A549 (cell line): Measurements from ENCODE around the gene HMGCL. TPM values are rescaled to one million over a fixed set of nuclear protein-coding genes. Genes with fewer than 3 reads are reported as not detected.

Source experiments
- ATAC-seq, 2 experiments: fragments of 200-7000 bp in 1 of 2; fragments of >200 bp in 1 of 2; cut with Nextera tagmentation in 1 of 2; cut with Tn5 transposase in 1 of 2; 3 replicates each; pipeline versions ENCODE4 v1.8.0 to v1.9.1; 2018 to 2020; ENCODE audit warnings: mild to moderate bottlenecking in 1 of 2, moderate library complexity in 1 of 2
- CTCF ChIA-PET: fragments of 300-600 bp; sonication (Branson Sonifier 250); formaldehyde crosslinking; extraction: SDS; loops from one replicate; lab custom pipeline; 2021; ENCODE audit warnings: antibody characterized with exemption, inconsistent platforms; lab: Yijun Ruan, JAX
- POLR2A ChIA-PET: fragments of 350-600 bp; formaldehyde crosslinking; extraction: SDS; loops from one replicate; lab custom pipeline; 2021; ENCODE audit warnings: antibody characterized with exemption, inconsistent platforms; lab: Yijun Ruan, JAX
- DNase-seq, 2 experiments: peaks; one replicate each; pipeline versions ENCODE4 v3.0.0 to v3.0.0-alpha.2; 2011 to 2016; ENCODE audit warnings: low read depth in 1 of 2, low spot score in 1 of 2
- FAIRE-seq: peaks from 2 replicates; lab custom pipeline; 2011; peaks lifted over from hg19 to GRCh38; lab: Jason Lieb, UNC
- H3K27ac ChIP-seq, 2 experiments: fragments of >200 bp; sonication (Bioruptor Twin); formaldehyde crosslinking; 3 replicates each; pipeline ENCODE4 v1.5.1; 2016 to 2017
- H3K4me1 ChIP-seq: fragments of >200 bp; sonication (Bioruptor Twin); formaldehyde crosslinking; 3 replicates; pipeline ENCODE4 v1.6.1; 2016
- H3K4me2 ChIP-seq: fragments of >200 bp; sonication (Bioruptor Twin); formaldehyde crosslinking; 3 replicates; pipeline ENCODE4 v1.6.1; 2016
- H3K4me3 ChIP-seq: fragments of >200 bp; sonication (Bioruptor Twin); formaldehyde crosslinking; 3 replicates; pipeline ENCODE4 v1.5.1; 2016
- H3K9me3 ChIP-seq: fragments of >200 bp; sonication (Bioruptor Twin); formaldehyde crosslinking; 3 replicates; pipeline ENCODE4 v1.6.1; 2016
- ATOH8 ChIP-seq: fragments of 250-450 bp; sonication (Bioruptor Pico); IDR thresholded peaks from 2 replicates; pipeline ENCODE4 v1.5.0; 2020; ENCODE audit warnings: low read depth, mild to moderate bottlenecking, moderate library complexity
- BCL3 ChIP-seq: fragments of >200 bp; sonication (Bioruptor Twin); formaldehyde crosslinking; IDR thresholded peaks from 3 replicates; pipeline ENCODE4 v1.6.1; 2016
- CBX8 ChIP-seq: fragments of 200-600 bp; sonication (generic); IDR thresholded peaks from 2 replicates; pipeline ENCODE4 v1.6.1; 2016
- CTCF ChIP-seq: fragments of >200 bp; sonication (Bioruptor Twin); formaldehyde crosslinking; IDR thresholded peaks from 3 replicates; pipeline ENCODE4 v1.5.1; 2016
- E2F6 ChIP-seq: IDR thresholded peaks from 2 replicates; pipeline ENCODE4 v1.6.1; 2012; ENCODE audit warnings: low read depth, borderline replicate concordance
- EHMT2 ChIP-seq: fragments of 200-600 bp; sonication (generic); IDR thresholded peaks from 2 replicates; pipeline ENCODE4 v1.6.1; 2016; ENCODE audit warnings: antibody characterized with exemption, low read depth, mild to moderate bottlenecking, moderate library complexity
- EP300 ChIP-seq, 2 experiments: fragments of >200 bp; sonication (Bioruptor Twin); formaldehyde crosslinking; IDR thresholded peaks; 2 replicates in 1 of 2; 3 replicates in 1 of 2; pipeline ENCODE4 v1.6.1; 2016 to 2017
- FOSL2 ChIP-seq, 2 experiments: fragments of 450-650 bp in 1 of 2; fragments of >200 bp in 1 of 2; sonication (Bioruptor Twin) in 1 of 2; formaldehyde crosslinking; IDR thresholded peaks; 2 replicates each; pipeline versions ENCODE4 v1.5.0 to v1.6.1; 2016 to 2020; ENCODE audit warnings: mild to moderate bottlenecking in 1 of 2, moderate library complexity in 1 of 2
- HDAC2 ChIP-seq: fragments of 200-600 bp; sonication (generic); IDR thresholded peaks from 2 replicates; pipeline ENCODE4 v1.6.1; 2016
- HOXB13 ChIP-seq: fragments of 250-450 bp; sonication (Bioruptor Pico); IDR thresholded peaks from 2 replicates; pipeline ENCODE4 v1.5.0; 2020; ENCODE audit warnings: low read depth, mild to moderate bottlenecking, moderate library complexity
- HOXB5 ChIP-seq: fragments of 250-450 bp; sonication (Bioruptor Pico); IDR thresholded peaks from 2 replicates; pipeline ENCODE4 v1.5.0; 2020; ENCODE audit warnings: mild to moderate bottlenecking, moderate library complexity
- JUN ChIP-seq, 2 experiments: fragments of >200 bp; sonication (Bioruptor Twin); formaldehyde crosslinking; IDR thresholded peaks; 2 replicates in 1 of 2; 3 replicates in 1 of 2; pipeline ENCODE4 v1.6.1; 2016 to 2017
- KDM5A ChIP-seq: fragments of 200-600 bp; sonication (generic); IDR thresholded peaks from 2 replicates; pipeline ENCODE4 v1.6.1; 2016; ENCODE audit warnings: antibody characterized with exemption, mild to moderate bottlenecking
- MAX ChIP-seq: IDR thresholded peaks from 2 replicates; pipeline ENCODE4 v1.6.1; 2012
- MAZ ChIP-seq: fragments of 150-350 bp; IDR thresholded peaks from 2 replicates; pipeline ENCODE4 v1.6.1; 2014; ENCODE audit warnings: antibody characterized with exemption, low read depth, low read length, borderline replicate concordance
- NFE2L2 ChIP-seq: fragments of 150-350 bp; conservative IDR thresholded peaks from 2 replicates; pipeline ENCODE4 v1.6.1; 2014; ENCODE audit warnings: low read length
- NPAS2 ChIP-seq: fragments of 250-450 bp; sonication (Bioruptor Pico); IDR thresholded peaks from 2 replicates; pipeline ENCODE4 v1.8.0; 2022; ENCODE audit warnings: mild to moderate bottlenecking, moderate library complexity, borderline replicate concordance
- PBX3 ChIP-seq: IDR thresholded peaks from 2 replicates; pipeline ENCODE4 v1.6.1; 2012
- PHF8 ChIP-seq: fragments of 200-600 bp; sonication (generic); IDR thresholded peaks from 2 replicates; pipeline ENCODE4 v1.6.1; 2016; ENCODE audit warnings: low read depth, mild to moderate bottlenecking, antibody characterized with exemption, moderate library complexity, borderline replicate concordance
- POLR2A ChIP-seq: IDR thresholded peaks from 2 replicates; pipeline ENCODE4 v1.6.1; 2012; ENCODE audit warnings: mild to moderate bottlenecking, low read length
- POLR2AphosphoS2 ChIP-seq: conservative IDR thresholded peaks from 2 replicates; pipeline ENCODE4 v1.6.1; 2012; ENCODE audit warnings: low read length, improper control_type of control experiment, inconsistent platforms
- RCOR1 ChIP-seq: fragments of 150-350 bp; IDR thresholded peaks from 2 replicates; pipeline ENCODE4 v1.6.1; 2014; ENCODE audit warnings: antibody characterized with exemption, low read length, low read depth
- REST ChIP-seq: fragments of 200-600 bp; sonication (generic); IDR thresholded peaks from 2 replicates; pipeline ENCODE4 v1.6.1; 2016; ENCODE audit warnings: antibody characterized with exemption, mild to moderate bottlenecking, moderate library complexity
- RFX5 ChIP-seq: fragments of 450-650 bp; IDR thresholded peaks from 2 replicates; pipeline ENCODE4 v1.7.1; 2014; ENCODE audit warnings: antibody characterized with exemption, mild to moderate bottlenecking, moderate library complexity
- USF2 ChIP-seq: fragments of 450-650 bp; IDR thresholded peaks from 2 replicates; pipeline ENCODE4 v1.6.1; 2014; ENCODE audit warnings: antibody characterized with exemption
- WGBS: methylation state at CpG from one replicate; pipeline ENCODE4 v1.1.6; 2017; ENCODE audit errors: missing lambda C conversion rate; 5-methylcytosine and 5-hydroxymethylcytosine counted together
- polyA minus RNA-seq: library from RNA; depleted of rRNA, polyadenylated mRNA; stranded (reverse); fragments of >200 nt; gene quantifications from 2 replicates; pipeline ENCODE4 v1.2.3, GENCODE V29; 2011; rRNA and poly(A)+ RNA removed
- polyA plus RNA-seq, 4 experiments: library from polyadenylated mRNA; depleted of rRNA in 3 of 4; stranded (reverse); fragments of >200 nt; fragmentation: RNase III in 1 of 4; extraction: RNeasy Plus Mini Kit Qiagen cat#74134 plus additional on column Dnase treatment in 1 of 4; gene quantifications; 2 replicates in 3 of 4; 3 replicates in 1 of 4; pipeline ENCODE4 v1.2.3, GENCODE V29; 2011 to 2017

HMGCL gene
- 18.0 and 18.9 TPM in 2 replicates for polyA plus RNA-seq (2011; rRNA removed)
- 7.9 and 9.7 TPM in 2 replicates for polyA plus RNA-seq (2012; cell fraction: cytosol; rRNA removed)
- polyA plus RNA-seq (2012; cell fraction: nucleus; rRNA removed) = 8.1 and 9.5 TPM in 2 replicates
- 9.7 to 11.5 TPM (median 10.9 TPM) in 3 replicates for polyA plus RNA-seq (2017; fragmentation: RNase III; extraction: RNeasy Plus Mini Kit Qiagen cat#74134 plus additional on column Dnase treatment)
- polyA minus RNA-seq = 10.6 and 12.6 TPM in 2 replicates

GRCh38 chr1:23825076-23825761 is at the start of gene HMGCL:
Gene HMGCL (minus strand): TSS chr1:23825429. CDS start chr1:23825415, 14 bp downstream.
- POLR2A ChIA-PET = interaction anchor here (0.6 to 1.6 kb wide), 6 partner anchors 9 to 342 kb away, joined by 3 to 9 read pairs (median 4); partner anchors contain the start of gene PITHD1
- Histone ChIP-seq H3K4me1 (no peaks in the 10 kb centered on the region; the same call in 1 of the 3 replicates), H3K4me2 (peak within 1 kb of the TSS; percentile 82), H3K4me3 (peak within 1 kb of the TSS; percentile 80), H3K9me3 (no peaks in the 10 kb centered on the region), H3K27ac (peak within 1 kb of the TSS; percentile 85 to 100)
- ATAC-seq (peak; percentile 96 to 98), FAIRE-seq (no peak), DNase-seq (peak; percentile 83)
- CTCF ChIA-PET = interaction anchor here (0.6 to 8.4 kb wide), 3 partner anchors 16 to 91 kb away, joined by 3 to 57 read pairs (median 6); no protein-coding TSS in a partner anchor
- 3% methylated on average over 13 of the region's 42 CpGs for WGBS
- TF ChIP-seq MAX (peak; percentile 70; the same call in 1 of the 2 replicates), RCOR1 (no peak), CBX8 (no peak), POLR2A (peak; percentile 84), HOXB13 (CRISPR knock-in tag) (no peak), REST (no peak), EHMT2 (no peak), CTCF (no peak), E2F6 (no peak), POLR2AphosphoS2 (no peak), NPAS2 (no peak), PHF8 (peak; percentile 81; the same call in 1 of the 2 replicates), HDAC2 (no peak), RFX5 (no peak), FOSL2 (IDR thresholded peaks at IDR 0.05) (no peak), FOSL2 (CRISPR knock-in tag; IDR thresholded peaks at IDR 0.05) (no peak), EP300 (IDR thresholded peaks at IDR 0.05) (no peak), BCL3 (0 out of 3 replicates have a peak, but pooled peaks have one; percentile 33), PBX3 (peak; percentile 84), ATOH8 (CRISPR knock-in tag) (no peak), KDM5A (peak; percentile 94), NFE2L2 (no peak), MAZ (no peak), HOXB5 (CRISPR knock-in tag) (no peak), JUN (IDR thresholded peaks at IDR 0.05) (peak in 1 of 2 experiments; percentile 86; a peak in 3 of 5 replicates), USF2 (peak; percentile 75)
